SK-N-MC (cell line): ENCODE results near the gene RCOR1.
A peak's percentile ranks its signal among the peaks of the same experiment; 100 is the strongest.
"Not testable (repeated sequence)": the region's sequence is repeated elsewhere in the genome, so short reads cannot be mapped to it uniquely, and the experiment has no call there.

Experiments
- DNase-seq: peaks from one replicate; pipeline ENCODE4 v3.0.0-alpha.2; 2011; ENCODE audit warnings: low read depth, low spot score
- H3K27ac ChIP-seq: fragments of 200-600 bp; sonication (generic); 2 replicates; pipeline ENCODE4 v1.5.1; 2016; ENCODE audit warnings: mixed run types
- H3K36me3 ChIP-seq: fragments of 200-600 bp; sonication (generic); 2 replicates; pipeline ENCODE4 v1.6.1; 2017; ENCODE audit warnings: antibody characterized with exemption, low read length, mixed read lengths; ENCODE audit not compliant: insufficient read depth
- H3K4me3 ChIP-seq: fragments of 200-600 bp; sonication (generic); 2 replicates; pipeline ENCODE4 v1.5.1; 2016
- H3K9ac ChIP-seq: fragments of 200-600 bp; sonication (generic); 2 replicates; pipeline ENCODE4 v1.8.0; 2017; ENCODE audit warnings: mixed run types, mixed read lengths; ENCODE audit not compliant: insufficient read length
- H3K9me3 ChIP-seq: fragments of 200-600 bp; sonication (generic); 2 replicates; pipeline ENCODE4 v1.6.1; 2017; ENCODE audit warnings: low read depth, mild to moderate bottlenecking, antibody characterized with exemption, low read length, moderate library complexity, mixed read lengths
- EZH2 ChIP-seq: fragments of 200-600 bp; sonication (generic); IDR thresholded peaks from one replicate; pipeline ENCODE4 v1.6.1; 2017; ENCODE audit warnings: antibody characterized with exemption
- FOXP2 ChIP-seq: optimal IDR thresholded peaks from 2 replicates; pipeline ENCODE3; 2011; ENCODE audit warnings: mild to moderate bottlenecking, moderate library complexity; ENCODE audit not compliant: insufficient read depth; ENCODE audit errors: extremely low read length, control extremely low read depth
- POLR2AphosphoS5 ChIP-seq: IDR thresholded peaks from 2 replicates; pipeline ENCODE4 v1.6.1; 2012; ENCODE audit warnings: mild to moderate bottlenecking, low read depth, low read length, borderline replicate concordance

RCOR1 gene

GRCh38 chr14:102591944-102592762, at the start of gene RCOR1:
Gene RCOR1, plus strand, starts transcription at chr14:102592649. Its CDS starts 238 bp downstream, at chr14:102592887.
- Histone ChIP-seq H3K9ac (peak within 1 kb of the TSS; percentile 90), H3K27ac (peak within 1 kb of the TSS; percentile 97), H3K4me3 (peak within 1 kb of the TSS; percentile 91), H3K9me3 (no peaks in the 10 kb centered on the region), H3K36me3 (peaks cover 38% of the 10 kb centered on the region)
- TF ChIP-seq FOXP2: peak; percentile 70
- no peak for TF ChIP-seq EZH2
- TF ChIP-seq POLR2AphosphoS5: peak; percentile 88
- peak; percentile 76 for DNase-seq

- Histone ChIP-seq H3K9ac (no peak overlapping the region), H3K27ac (peak overlapping the region; percentile 99), H3K9me3 (no peaks in the 10 kb centered on the region), H3K4me3 (no peak overlapping the region), H3K36me3 (no peaks in the 10 kb centered on the region)
- TF ChIP-seq POLR2AphosphoS5: no peak
- no peak for TF ChIP-seq FOXP2
- TF ChIP-seq EZH2: no peak
- DNase-seq: no peak
These were observed 48.3 kb upstream of the RCOR1 start for GRCh38 chr14:102544046-102544746.

GRCh38 chr14:102544747-102545460, 47.5 kb upstream of the RCOR1 start:
- Histone ChIP-seq H3K36me3 (no peaks in the 10 kb centered on the region), H3K9me3 (no peaks in the 10 kb centered on the region), H3K4me3 (peak overlapping the region; percentile 74), H3K27ac (peak overlapping the region; percentile 99), H3K9ac (peak overlapping the region; percentile 85)
- DNase-seq: no peak
- TF ChIP-seq POLR2AphosphoS5: no peak
- TF ChIP-seq EZH2: no peak
- TF ChIP-seq FOXP2: no peak

GRCh38 chr14:102545461-102546265, 46.8 kb upstream of the RCOR1 start:
- Histone ChIP-seq H3K27ac (peak overlapping the region; percentile 99), H3K36me3 (no peaks in the 10 kb centered on the region), H3K9ac (peak overlapping the region; percentile 85), H3K4me3 (peak overlapping the region; percentile 74), H3K9me3 (no peaks in the 10 kb centered on the region)
- peak; percentile 88 for DNase-seq
- TF ChIP-seq POLR2AphosphoS5: peak; percentile 83
- peak; percentile 94 for TF ChIP-seq FOXP2
- TF ChIP-seq EZH2: no peak

- Histone ChIP-seq H3K9ac (peak overlapping the region; percentile 17), H3K9me3 (no peaks in the 10 kb centered on the region), H3K27ac (peak overlapping the region; percentile 99), H3K4me3 (peak overlapping the region; percentile 69), H3K36me3 (no peaks in the 10 kb centered on the region; the same call in 1 of the 2 replicates)
- peak; percentile 88 for DNase-seq
- TF ChIP-seq FOXP2 (peak; percentile 86), EZH2 (no peak)
These were observed 43.7 kb upstream of the RCOR1 start for GRCh38 chr14:102548616-102549240.

- not testable (repeated sequence) for H3K9ac ChIP-seq, H3K9me3 ChIP-seq, H3K4me3 ChIP-seq, DNase-seq, H3K36me3 ChIP-seq
- H3K27ac ChIP-seq: peak overlapping the region; percentile 36; the same call in 1 of the 2 replicates
These were observed 41.5 kb upstream of the RCOR1 start for GRCh38 chr14:102550927-102551401.

- no peak overlapping the region for H3K4me3 ChIP-seq
- no peaks in the 10 kb centered on the region; the same call in 1 of the 2 replicates for H3K36me3 ChIP-seq
- DNase-seq: no peak
- H3K27ac ChIP-seq: 0 out of 2 replicates have a peak overlapping the region, but pooled peaks have one; percentile 42
- TF ChIP-seq EZH2: no peak
- TF ChIP-seq POLR2AphosphoS5: no peak
- TF ChIP-seq FOXP2: no peak
- H3K9ac ChIP-seq: no peak overlapping the region
- H3K9me3 ChIP-seq: no peaks in the 10 kb centered on the region
These were observed 40.3 kb upstream of the RCOR1 start for GRCh38 chr14:102551995-102552705.
